Astrocyte (in vitro differentiated cells and primary cell): ENCODE results near the gene MEGF11.

Source experiments
- EZH2 ChIP-seq: IDR thresholded peaks from 2 replicates; pipeline ENCODE4 v1.6.1; 2012; ENCODE audit warnings: mild to moderate bottlenecking, low read length, inconsistent platforms; ENCODE audit not compliant: insufficient read depth
- TF ChIP-seq, protein P1 (sequence below): IDR thresholded peaks from 2 replicates; pipeline ENCODE4 v1.5.1; 2011; ENCODE audit warnings: low read depth, mild to moderate bottlenecking, inconsistent platforms, low read length, moderate library complexity; ENCODE audit not compliant: insufficient read depth

DNA sequence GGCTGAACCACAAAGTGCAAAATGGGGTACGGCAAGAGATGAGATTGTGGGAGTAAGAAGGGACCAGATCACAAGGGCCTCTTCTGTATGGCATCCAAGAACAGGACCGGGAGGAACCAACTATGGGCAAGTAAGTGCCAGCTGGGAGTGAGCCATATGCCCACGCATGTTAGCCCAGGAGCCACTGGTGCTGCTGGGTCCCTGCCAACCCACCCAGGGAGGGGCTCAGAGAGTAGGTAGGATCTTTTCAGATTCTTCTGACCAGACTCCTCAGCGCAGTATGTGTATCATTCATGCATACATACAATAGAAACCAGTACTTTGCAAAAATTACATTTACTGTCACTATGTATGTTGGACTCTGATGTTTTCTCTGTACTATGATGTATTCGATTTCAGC is 330.3 kb downstream of the MEGF11 start:
- TF ChIP-seq, protein P1, sequence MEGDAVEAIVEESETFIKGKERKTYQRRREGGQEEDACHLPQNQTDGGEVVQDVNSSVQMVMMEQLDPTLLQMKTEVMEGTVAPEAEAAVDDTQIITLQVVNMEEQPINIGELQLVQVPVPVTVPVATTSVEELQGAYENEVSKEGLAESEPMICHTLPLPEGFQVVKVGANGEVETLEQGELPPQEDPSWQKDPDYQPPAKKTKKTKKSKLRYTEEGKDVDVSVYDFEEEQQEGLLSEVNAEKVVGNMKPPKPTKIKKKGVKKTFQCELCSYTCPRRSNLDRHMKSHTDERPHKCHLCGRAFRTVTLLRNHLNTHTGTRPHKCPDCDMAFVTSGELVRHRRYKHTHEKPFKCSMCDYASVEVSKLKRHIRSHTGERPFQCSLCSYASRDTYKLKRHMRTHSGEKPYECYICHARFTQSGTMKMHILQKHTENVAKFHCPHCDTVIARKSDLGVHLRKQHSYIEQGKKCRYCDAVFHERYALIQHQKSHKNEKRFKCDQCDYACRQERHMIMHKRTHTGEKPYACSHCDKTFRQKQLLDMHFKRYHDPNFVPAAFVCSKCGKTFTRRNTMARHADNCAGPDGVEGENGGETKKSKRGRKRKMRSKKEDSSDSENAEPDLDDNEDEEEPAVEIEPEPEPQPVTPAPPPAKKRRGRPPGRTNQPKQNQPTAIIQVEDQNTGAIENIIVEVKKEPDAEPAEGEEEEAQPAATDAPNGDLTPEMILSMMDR = no peak
- TF ChIP-seq EZH2 = no peak
